Myometrial cell (primary cell): Measurements from ENCODE around the gene MOGAT1. TPM values are rescaled to one million over a fixed set of nuclear protein-coding genes. Genes with fewer than 3 reads are reported as not detected.

Experiments used
- total RNA-seq: library from RNA; depleted of rRNA; stranded (reverse); fragments of >200 nt; gene quantifications from 2 replicates; pipeline ENCODE4 v1.2.3, GENCODE V29; 2015

The MOGAT1 gene, protein sequence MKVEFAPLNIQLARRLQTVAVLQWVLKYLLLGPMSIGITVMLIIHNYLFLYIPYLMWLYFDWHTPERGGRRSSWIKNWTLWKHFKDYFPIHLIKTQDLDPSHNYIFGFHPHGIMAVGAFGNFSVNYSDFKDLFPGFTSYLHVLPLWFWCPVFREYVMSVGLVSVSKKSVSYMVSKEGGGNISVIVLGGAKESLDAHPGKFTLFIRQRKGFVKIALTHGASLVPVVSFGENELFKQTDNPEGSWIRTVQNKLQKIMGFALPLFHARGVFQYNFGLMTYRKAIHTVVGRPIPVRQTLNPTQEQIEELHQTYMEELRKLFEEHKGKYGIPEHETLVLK
- not detected in 2 replicates for total RNA-seq

DNA sequence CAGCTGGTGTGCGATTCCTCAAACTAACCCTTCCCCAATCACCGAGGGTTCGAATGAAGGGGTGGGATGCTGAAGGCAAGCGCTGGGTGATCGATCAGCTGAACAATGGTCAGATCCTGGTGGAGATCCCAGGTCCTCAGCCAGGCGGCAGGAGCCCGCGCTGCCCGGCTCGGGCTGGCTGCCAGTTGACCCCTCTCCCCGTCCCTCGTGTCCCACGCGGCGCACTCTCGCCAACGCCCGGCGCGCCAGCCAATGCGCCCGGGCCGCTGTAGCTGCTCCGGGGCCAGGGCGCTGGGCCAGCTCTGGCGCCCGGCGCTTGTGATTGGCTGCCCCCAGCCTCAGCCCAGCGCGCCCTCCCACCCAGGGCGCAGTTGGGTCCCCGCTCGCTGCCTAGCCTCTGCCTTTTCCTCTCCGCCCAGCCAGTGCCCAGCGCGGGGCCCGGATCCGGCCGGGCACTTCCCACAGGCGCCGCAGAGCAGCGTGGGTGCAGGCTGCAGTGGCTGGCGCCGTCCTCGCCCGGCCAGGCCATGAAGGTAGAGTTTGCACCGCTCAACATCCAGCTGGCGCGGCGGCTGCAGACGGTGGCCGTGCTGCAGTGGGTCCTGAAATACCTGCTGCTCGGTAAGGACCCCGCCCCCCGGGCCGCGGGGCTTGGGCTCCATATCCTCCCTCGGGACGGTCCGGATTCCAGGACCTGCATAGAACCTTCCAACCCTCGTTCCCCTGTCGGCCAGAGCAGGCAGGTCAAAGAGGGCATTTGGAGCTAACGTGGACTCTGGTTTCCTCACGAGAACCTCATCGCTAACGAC is at the start of gene MOGAT1:
TSS of gene MOGAT1 (plus strand) at position 400 of the 809 bp plus-strand sequence. CDS start at position 528, 128 bp downstream.

DNA sequence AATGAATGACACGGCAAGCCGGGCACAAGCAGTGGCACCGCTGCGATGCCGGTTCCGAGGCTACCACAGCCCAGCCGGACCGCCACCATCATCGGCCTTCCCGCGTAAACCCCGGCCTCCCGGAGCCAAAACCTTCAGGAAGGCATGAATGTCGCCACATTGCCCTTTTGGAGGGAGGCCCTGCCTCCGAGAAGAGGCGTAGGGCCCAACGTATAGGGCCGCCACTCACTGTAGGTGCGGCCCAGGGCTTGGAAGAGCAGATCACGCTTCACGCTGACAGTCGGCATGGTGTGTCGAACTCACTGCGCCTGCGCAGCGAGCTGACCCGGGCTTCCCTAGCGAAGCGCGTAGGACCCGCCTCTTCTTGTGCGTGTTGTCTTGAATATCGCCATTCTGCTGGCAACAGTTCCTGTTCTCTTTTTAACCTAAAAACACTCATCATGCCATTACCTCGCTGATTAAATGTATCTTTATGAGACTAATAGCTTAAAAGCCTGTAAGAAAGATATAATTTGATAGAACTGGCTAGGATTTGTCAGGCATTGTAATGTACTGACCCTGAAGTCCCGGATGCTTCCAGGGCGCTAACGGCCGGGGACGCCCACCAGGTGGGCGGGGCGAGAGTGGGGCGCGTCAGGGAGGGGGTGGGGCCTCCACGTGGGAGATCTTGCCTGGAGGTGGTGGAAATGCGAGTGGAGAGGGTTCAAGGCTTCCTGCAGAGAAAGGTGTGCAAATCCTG is 15.5 kb upstream of the MOGAT1 start, which contains the start of gene FARSB:
TSS of gene FARSB (minus strand) at position 306 of the 739 bp plus-strand sequence. CDS start at position 287, 19 bp downstream.

Other genes starting within 250 kb of the MOGAT1 start
- gene SGPP2, start 247.1 kb upstream of the MOGAT1 start, total RNA-seq: not detected in 2 replicates
- gene FARSB, start 15.6 kb upstream of the MOGAT1 start, total RNA-seq: 26.5 and 33.7 TPM in 2 replicates
- gene ACSL3, start 189.4 kb downstream of the MOGAT1 start, total RNA-seq: 201 and 220 TPM in 2 replicates